ENCODE results near the gene EFR3B.
A peak's percentile ranks its signal among the peaks of the same experiment; 100 is the strongest.

Gene EFR3B

GRCh38 chr2:25034081-25034480 lies 7.8 kb upstream of the EFR3B start:
- no peaks in the 10 kb centered on the region for H4K20me1 ChIP-seq
- H3K4me2 ChIP-seq, result no peak overlapping the region
- TF ChIP-seq Cebpa-rat (IDR thresholded peaks at IDR 0.05), result no peak
- no peaks in the 10 kb centered on the region for H3K36me3 ChIP-seq
- H3K27ac ChIP-seq, result no peak overlapping the region
- no peaks in the 10 kb centered on the region for H3K27me3 ChIP-seq
- no peak overlapping the region for H3K4me3 ChIP-seq
- no peaks in the 10 kb centered on the region; the same call in 1 of the 2 replicates for H3K9me3 ChIP-seq
- peaks cover 38% of the 10 kb centered on the region for H3K4me1 ChIP-seq
- no peak overlapping the region for H3K9ac ChIP-seq

DNA sequence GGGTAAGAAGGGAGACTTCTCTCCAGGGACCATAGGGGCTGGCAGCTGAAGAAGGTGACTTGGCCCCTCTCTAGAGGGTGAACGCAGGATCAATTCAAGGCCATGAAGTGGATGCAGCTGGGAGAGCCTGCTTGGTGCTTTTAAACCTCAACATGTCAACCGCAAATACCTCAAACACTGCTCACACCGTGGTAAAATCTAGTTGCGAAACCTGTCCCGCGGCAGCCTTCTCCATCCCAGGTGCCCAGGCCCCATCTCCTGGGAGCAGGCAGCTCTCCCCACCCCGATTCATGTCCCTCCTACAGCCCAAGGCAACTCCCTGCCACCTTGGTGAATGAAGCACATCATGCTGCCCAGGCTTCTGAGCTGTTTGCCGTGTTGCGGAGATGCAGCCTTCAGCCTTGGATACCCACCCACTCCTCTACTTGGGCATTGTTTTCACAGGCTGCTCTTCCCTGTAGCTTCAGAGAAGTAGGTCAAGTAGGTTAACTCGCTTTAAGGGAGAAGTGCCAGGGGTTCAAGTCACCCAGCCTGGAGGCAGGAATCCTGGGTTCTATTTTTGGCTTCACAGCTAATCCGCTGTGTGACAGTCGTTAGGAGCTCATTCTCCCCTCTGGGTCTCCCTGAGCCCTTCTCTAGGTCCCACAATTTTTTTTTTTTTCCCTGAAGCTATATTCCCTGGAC lies 6.2 kb upstream of the EFR3B start:
- Histone ChIP-seq H3K4me3 (no peak overlapping the region), H3K27me3 (0 out of 2 replicates have a peak, but pooled peaks cover 8% of the 10 kb centered on the region), H3K27ac (no peak overlapping the region), H3K36me3 (no peaks in the 10 kb centered on the region), H3K9ac (no peak overlapping the region), H3K4me2 (peak overlapping the region; percentile 40), H4K20me1 (no peaks in the 10 kb centered on the region), H3K4me1 (peaks cover 31% of the 10 kb centered on the region), H3K9me3 (no peaks in the 10 kb centered on the region; the same call in 1 of the 2 replicates)
- peak; percentile 78 for TF ChIP-seq Cebpa-rat (IDR thresholded peaks at IDR 0.05)

DNA sequence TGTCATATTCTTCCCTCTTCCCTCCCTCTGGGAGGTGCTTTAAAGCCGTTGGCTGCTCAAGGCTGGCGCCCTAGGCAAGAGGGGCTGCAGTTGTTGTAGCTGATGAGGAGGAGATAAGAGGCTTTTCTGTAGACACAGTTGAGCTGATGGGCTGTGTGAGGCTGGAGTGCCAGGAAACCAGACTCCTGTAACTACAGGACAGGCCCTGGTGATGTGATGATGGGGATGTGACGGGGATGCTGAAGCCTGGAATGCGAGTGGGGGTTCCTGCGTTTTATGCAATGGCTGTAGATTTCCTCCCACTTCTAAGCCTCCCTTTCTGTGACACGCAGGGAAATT lies 5.7 kb upstream of the EFR3B start:
- Histone ChIP-seq H3K4me3 (no peak overlapping the region), H3K4me1 (peaks cover 27% of the 10 kb centered on the region), H4K20me1 (no peaks in the 10 kb centered on the region), H3K9ac (no peak overlapping the region), H3K27me3 (peaks cover 13% of the 10 kb centered on the region), H3K27ac (no peak overlapping the region), H3K4me2 (peak overlapping the region; percentile 40), H3K9me3 (no peaks in the 10 kb centered on the region; the same call in 1 of the 2 replicates), H3K36me3 (no peaks in the 10 kb centered on the region)
- TF ChIP-seq Cebpa-rat (IDR thresholded peaks at IDR 0.05), result no peak

GRCh38 chr2:25039126-25039525 lies 2.8 kb upstream of the EFR3B start:
- Histone ChIP-seq H3K36me3 (no peaks in the 10 kb centered on the region), H4K20me1 (peaks cover 21% of the 10 kb centered on the region), H3K4me1 (peaks cover 32% of the 10 kb centered on the region), H3K9ac (no peak overlapping the region), H3K4me2 (no peak overlapping the region), H3K9me3 (no peaks in the 10 kb centered on the region; the same call in 1 of the 2 replicates), H3K4me3 (no peak overlapping the region), H3K27me3 (peaks cover 38% of the 10 kb centered on the region), H3K27ac (no peak overlapping the region)
- TF ChIP-seq Cebpa-rat (IDR thresholded peaks at IDR 0.05), result no peak

GRCh38 chr2:25041307-25041927 lies 459 bp upstream of the EFR3B start:
- TF ChIP-seq Cebpa-rat (IDR thresholded peaks at IDR 0.05), result no peak
- H3K36me3 ChIP-seq, result no peaks in the 10 kb centered on the region
- H3K4me2 ChIP-seq, result peak overlapping the region; percentile 100
- peak overlapping the region; percentile 77 for H3K4me3 ChIP-seq
- no peaks in the 10 kb centered on the region for H3K9me3 ChIP-seq
- H3K9ac ChIP-seq, result no peak overlapping the region
- peaks cover 28% of the 10 kb centered on the region for H4K20me1 ChIP-seq
- H3K27me3 ChIP-seq, result peaks cover 56% of the 10 kb centered on the region
- H3K4me1 ChIP-seq, result peaks cover 19% of the 10 kb centered on the region
- no peak overlapping the region for H3K27ac ChIP-seq

GRCh38 chr2:25042321-25043240 lies 705 bp downstream of the EFR3B start:
- peaks cover 19% of the 10 kb centered on the region for H3K4me1 ChIP-seq
- no peaks in the 10 kb centered on the region for H3K9me3 ChIP-seq
- no peaks in the 10 kb centered on the region for H3K36me3 ChIP-seq
- H3K4me2 ChIP-seq, result peak overlapping the region; percentile 99
- no peak overlapping the region for H3K27ac ChIP-seq
- H4K20me1 ChIP-seq, result peaks cover 28% of the 10 kb centered on the region
- no peak for TF ChIP-seq Cebpa-rat (IDR thresholded peaks at IDR 0.05)
- H3K9ac ChIP-seq, result peak overlapping the region; percentile 65
- peak overlapping the region; percentile 77 for H3K4me3 ChIP-seq
- H3K27me3 ChIP-seq, result peaks cover 56% of the 10 kb centered on the region

GRCh38 chr2:25043241-25043867 lies 1.5 kb downstream of the EFR3B start:
- Histone ChIP-seq H3K27ac (no peak overlapping the region), H3K4me1 (peaks cover 19% of the 10 kb centered on the region), H3K27me3 (peaks cover 56% of the 10 kb centered on the region), H3K9me3 (no peaks in the 10 kb centered on the region), H3K4me2 (peak overlapping the region; percentile 99), H3K36me3 (no peaks in the 10 kb centered on the region), H3K4me3 (0 out of 2 replicates have a peak overlapping the region, but pooled peaks have one; percentile 77), H4K20me1 (peaks cover 28% of the 10 kb centered on the region), H3K9ac (no peak overlapping the region)
- TF ChIP-seq Cebpa-rat (IDR thresholded peaks at IDR 0.05), result no peak

- H3K4me2 ChIP-seq, result no peak overlapping the region
- peaks cover 56% of the 10 kb centered on the region for H3K27me3 ChIP-seq
- no peaks in the 10 kb centered on the region for H3K9me3 ChIP-seq
- no peak overlapping the region for H3K9ac ChIP-seq
- H3K27ac ChIP-seq, result no peak overlapping the region
- H3K36me3 ChIP-seq, result no peaks in the 10 kb centered on the region
- peaks cover 19% of the 10 kb centered on the region for H3K4me1 ChIP-seq
- peaks cover 28% of the 10 kb centered on the region for H4K20me1 ChIP-seq
- no peak for TF ChIP-seq Cebpa-rat (IDR thresholded peaks at IDR 0.05)
- H3K4me3 ChIP-seq, result no peak overlapping the region
Measured at GRCh38 chr2:25044011-25044410, 2.1 kb downstream of the EFR3B start.

- Histone ChIP-seq H3K9ac (no peak overlapping the region), H3K27ac (no peak overlapping the region), H3K27me3 (peaks cover 56% of the 10 kb centered on the region), H3K9me3 (no peaks in the 10 kb centered on the region), H3K4me2 (no peak overlapping the region), H3K4me3 (no peak overlapping the region), H4K20me1 (peaks cover 28% of the 10 kb centered on the region), H3K36me3 (no peaks in the 10 kb centered on the region), H3K4me1 (peaks cover 19% of the 10 kb centered on the region)
- no peak for TF ChIP-seq Cebpa-rat (IDR thresholded peaks at IDR 0.05)
Measured at GRCh38 chr2:25044990-25045389, 3.1 kb downstream of the EFR3B start.

Measured in BLaER1 (cell line).